ENCODE results near the gene SYNDIG1L. TPM values are rescaled to one million over a fixed set of nuclear protein-coding genes. Genes with fewer than 3 reads are reported as not detected.

Gene SYNDIG1L
- total RNA-seq: not detected

GRCh38 chr14:74426202-74426582, at the start of gene SYNDIG1L:
Gene SYNDIG1L, minus strand, starts transcription at chr14:74426210. Its CDS starts 16,466 bp downstream, at chr14:74409744.
- Mint-ChIP-seq H3K27ac (no peak within 1 kb of the TSS), H3K9me3 (peaks cover under 1% of the 10 kb centered on the region), H3K27me3 (peaks cover 37% of the 10 kb centered on the region), H3K4me1 (ENCODE audit: low read depth) (peaks cover 2% of the 10 kb centered on the region), H3K36me3 (no peaks in the 10 kb centered on the region), H3K4me3 (no peak within 1 kb of the TSS)
- ChIA-PET CTCF (no interaction called here), POLR2A (no interaction called here)
- intact Hi-C loops (cut with micrococcal nuclease): no loop called here
- DNase-seq: no peak

DNA sequence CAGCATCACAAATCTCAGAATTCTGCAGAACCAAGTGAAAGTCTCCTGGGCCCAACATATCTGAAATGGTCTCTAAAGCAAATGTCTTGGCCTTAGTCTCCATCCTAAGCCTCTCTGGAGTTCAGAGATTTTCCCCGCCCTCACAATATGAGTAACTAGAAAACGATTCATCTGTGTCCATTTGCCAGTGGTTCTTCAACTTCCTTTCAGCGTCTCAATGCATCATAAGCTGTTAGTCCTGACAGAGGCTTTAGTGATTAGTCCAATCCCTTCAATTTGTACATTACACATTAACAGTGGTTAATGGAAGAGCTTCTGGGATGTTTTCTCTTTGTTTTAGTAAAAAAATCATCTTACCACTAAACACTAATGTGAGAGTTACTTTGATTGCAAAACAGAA, 49.7 kb upstream of the SYNDIG1L start:
- intact Hi-C loops (cut with micrococcal nuclease): no loop called here
- Mint-ChIP-seq H3K4me3 (no peak overlapping the region), H3K4me1 (ENCODE audit: low read depth) (no peaks in the 10 kb centered on the region), H3K27ac (no peak overlapping the region), H3K36me3 (peaks cover 8% of the 10 kb centered on the region), H3K27me3 (no peaks in the 10 kb centered on the region), H3K9me3 (no peaks in the 10 kb centered on the region)
- DNase-seq: no peak
- POLR2A ChIA-PET: no interaction called here
- CTCF ChIA-PET: interaction anchor here (0.6 kb wide), 1 partner anchor 124 kb away, joined by 3 read pairs; no protein-coding TSS in a partner anchor

- no peaks in the 10 kb centered on the region for H3K9me3 Mint-ChIP-seq
- CTCF ChIA-PET: interaction anchor here (0.7 kb wide), 1 partner anchor 138 kb away, joined by 3 read pairs; the partner anchor contains the start of gene LTBP2
- intact Hi-C loops (cut with micrococcal nuclease): no loop called here
- no peaks in the 10 kb centered on the region for H3K27me3 Mint-ChIP-seq
- peaks cover 8% of the 10 kb centered on the region for H3K36me3 Mint-ChIP-seq
- POLR2A ChIA-PET: no interaction called here
- no peaks in the 10 kb centered on the region for H3K4me1 Mint-ChIP-seq (ENCODE audit: low read depth)
- no peak overlapping the region for H3K4me3 Mint-ChIP-seq
- H3K27ac Mint-ChIP-seq: no peak overlapping the region
- DNase-seq: no peak
Observed at GRCh38 chr14:74474376-74474775, 48.4 kb upstream of the SYNDIG1L start.

DNA sequence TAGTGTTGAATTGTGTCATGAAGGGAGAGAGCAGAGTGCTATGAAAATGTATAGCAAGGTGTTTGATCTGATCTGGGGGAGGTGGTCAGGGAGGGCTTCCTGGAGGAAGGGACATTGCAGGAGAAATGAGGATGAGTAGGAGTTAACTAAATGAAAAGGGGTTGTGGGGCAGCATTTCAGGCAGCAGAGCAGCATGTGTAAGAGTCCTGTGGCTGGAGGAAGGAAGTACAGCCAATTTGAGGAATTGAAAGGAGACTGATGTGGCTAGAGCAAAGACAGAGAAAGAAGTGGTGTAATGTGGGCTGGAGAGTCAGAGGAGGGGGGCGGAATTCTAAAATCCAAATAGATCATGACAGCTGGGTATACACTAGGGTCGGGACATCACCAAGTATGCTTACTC, 46.6 kb upstream of the SYNDIG1L start:
- Mint-ChIP-seq H3K4me3 (no peak overlapping the region), H3K4me1 (ENCODE audit: low read depth) (no peaks in the 10 kb centered on the region), H3K27me3 (no peaks in the 10 kb centered on the region), H3K9me3 (no peaks in the 10 kb centered on the region), H3K27ac (no peak overlapping the region), H3K36me3 (peaks cover 7% of the 10 kb centered on the region)
- ChIA-PET CTCF (no interaction called here), POLR2A (no interaction called here)
- DNase-seq: no peak
- intact Hi-C loops (cut with micrococcal nuclease): no loop called here

DNA sequence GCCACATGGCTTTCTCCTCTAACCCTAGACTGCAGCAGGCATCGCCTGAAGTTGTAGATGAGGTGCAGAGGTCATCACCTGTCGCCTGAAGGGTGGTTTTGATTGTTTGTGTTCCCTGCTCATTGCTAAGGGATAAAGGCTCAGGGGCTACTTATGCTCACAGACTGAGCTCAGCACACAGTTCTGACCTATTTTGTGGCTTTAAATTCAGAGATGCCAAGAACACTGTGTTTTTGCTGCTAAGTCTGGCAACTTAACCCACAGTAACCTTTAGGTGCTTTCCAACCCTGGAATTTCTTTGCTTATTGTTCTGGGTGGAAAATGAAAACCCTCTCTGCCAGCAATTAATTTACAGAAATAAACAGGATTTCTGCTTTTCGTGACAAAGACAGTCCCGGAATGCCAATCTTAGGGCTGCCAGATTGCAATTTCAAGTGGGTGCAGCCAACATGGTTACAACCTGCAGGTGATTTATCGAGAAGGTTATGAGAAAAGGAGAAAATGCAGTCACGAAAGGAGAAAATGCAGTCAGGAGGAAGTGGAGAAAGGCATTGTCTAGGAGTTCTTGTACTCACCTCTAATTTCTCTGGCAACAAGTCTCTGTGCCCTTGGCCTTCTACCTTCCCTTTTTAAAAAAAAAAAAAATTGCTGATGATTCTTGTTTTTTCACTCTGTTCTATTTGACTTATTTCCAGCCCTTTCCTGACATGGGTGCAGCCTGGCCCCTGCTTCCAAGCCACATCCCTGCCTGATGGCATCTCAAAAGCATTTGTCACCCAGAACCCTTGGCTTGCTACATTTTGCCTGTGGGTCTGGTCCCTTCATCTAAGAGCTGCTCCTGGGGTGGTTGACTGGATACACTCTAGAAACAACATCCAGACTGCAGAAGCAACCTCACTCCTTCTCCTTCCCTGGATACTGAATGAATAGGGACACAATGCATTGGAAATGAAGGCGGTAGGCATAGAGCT, 43.8 kb upstream of the SYNDIG1L start:
- intact Hi-C loops (cut with micrococcal nuclease): no loop called here
- ChIA-PET CTCF (no interaction called here), POLR2A (no interaction called here)
- DNase-seq: no peak
- Mint-ChIP-seq H3K4me1 (ENCODE audit: low read depth) (no peaks in the 10 kb centered on the region), H3K9me3 (no peaks in the 10 kb centered on the region), H3K4me3 (no peak overlapping the region), H3K36me3 (peaks cover 7% of the 10 kb centered on the region), H3K27ac (no peak overlapping the region), H3K27me3 (no peaks in the 10 kb centered on the region)

- H3K4me3 Mint-ChIP-seq: no peak overlapping the region
- ChIA-PET CTCF (no interaction called here), POLR2A (no interaction called here)
- H3K27ac Mint-ChIP-seq: no peak overlapping the region
- no peak for DNase-seq
- H3K27me3 Mint-ChIP-seq: no peaks in the 10 kb centered on the region
- intact Hi-C loops (cut with micrococcal nuclease): no loop called here
- H3K36me3 Mint-ChIP-seq: peaks cover 5% of the 10 kb centered on the region
- H3K4me1 Mint-ChIP-seq (ENCODE audit: low read depth): no peaks in the 10 kb centered on the region
- no peaks in the 10 kb centered on the region for H3K9me3 Mint-ChIP-seq
Observed at GRCh38 chr14:74468513-74468912, 42.5 kb upstream of the SYNDIG1L start.

GRCh38 chr14:74465335-74465734, 39.3 kb upstream of the SYNDIG1L start:
- Mint-ChIP-seq H3K27me3 (no peaks in the 10 kb centered on the region), H3K36me3 (no peaks in the 10 kb centered on the region), H3K27ac (no peak overlapping the region), H3K9me3 (no peaks in the 10 kb centered on the region), H3K4me3 (no peak overlapping the region), H3K4me1 (ENCODE audit: low read depth) (no peaks in the 10 kb centered on the region)
- ChIA-PET POLR2A (no interaction called here), CTCF (no interaction called here)
- intact Hi-C loops (cut with micrococcal nuclease): no loop called here
- no peak for DNase-seq

GRCh38 chr14:74464785-74465184, 38.8 kb upstream of the SYNDIG1L start:
- no peak overlapping the region for H3K27ac Mint-ChIP-seq
- no peak overlapping the region for H3K4me3 Mint-ChIP-seq
- H3K27me3 Mint-ChIP-seq: peaks cover 4% of the 10 kb centered on the region
- H3K4me1 Mint-ChIP-seq (ENCODE audit: low read depth): no peaks in the 10 kb centered on the region
- CTCF ChIA-PET: no interaction called here
- POLR2A ChIA-PET: no interaction called here
- DNase-seq: no peak
- intact Hi-C loops (cut with micrococcal nuclease): no loop called here
- H3K36me3 Mint-ChIP-seq: no peaks in the 10 kb centered on the region
- no peaks in the 10 kb centered on the region for H3K9me3 Mint-ChIP-seq

- no peaks in the 10 kb centered on the region for H3K4me1 Mint-ChIP-seq (ENCODE audit: low read depth)
- no peak overlapping the region for H3K27ac Mint-ChIP-seq
- ChIA-PET POLR2A (no interaction called here), CTCF (interaction anchor here (0.7 kb wide), 1 partner anchor 15 kb away, joined by 3 read pairs; no protein-coding TSS in a partner anchor)
- no peaks in the 10 kb centered on the region for H3K9me3 Mint-ChIP-seq
- no peak for DNase-seq
- intact Hi-C loops (cut with micrococcal nuclease): no loop called here
- no peaks in the 10 kb centered on the region for H3K36me3 Mint-ChIP-seq
- peaks cover 6% of the 10 kb centered on the region for H3K27me3 Mint-ChIP-seq
- no peak overlapping the region for H3K4me3 Mint-ChIP-seq
Observed at GRCh38 chr14:74463697-74464096, 37.7 kb upstream of the SYNDIG1L start.

- CTCF ChIA-PET: no interaction called here
- Mint-ChIP-seq H3K4me3 (no peak overlapping the region), H3K27me3 (peaks cover 6% of the 10 kb centered on the region), H3K9me3 (no peaks in the 10 kb centered on the region), H3K27ac (no peak overlapping the region), H3K36me3 (no peaks in the 10 kb centered on the region), H3K4me1 (ENCODE audit: low read depth) (no peaks in the 10 kb centered on the region)
- POLR2A ChIA-PET: no interaction called here
- DNase-seq: no peak
- intact Hi-C loops (cut with micrococcal nuclease): no loop called here
Observed at GRCh38 chr14:74462993-74463392, 37.0 kb upstream of the SYNDIG1L start.

DNA sequence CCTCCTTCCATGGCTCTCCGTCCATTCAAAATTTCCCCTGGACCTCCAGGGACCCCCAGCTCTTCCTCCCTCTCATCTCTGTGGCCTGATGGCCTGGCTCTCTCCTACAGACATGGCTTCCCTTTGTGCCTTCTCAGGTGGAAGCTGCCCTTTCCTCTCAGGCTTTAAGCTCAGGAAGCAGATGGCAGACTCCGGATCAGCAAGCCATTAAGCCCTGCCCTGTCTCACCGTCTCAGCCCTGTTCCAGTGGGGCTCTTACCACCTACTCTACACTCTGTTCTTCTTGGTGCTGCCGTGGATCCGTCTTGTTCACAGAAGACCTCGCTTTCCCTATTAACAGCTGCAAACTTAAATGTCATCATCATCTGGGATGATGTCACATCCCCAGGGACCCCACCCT, 34.0 kb upstream of the SYNDIG1L start:
- no peak for DNase-seq
- Mint-ChIP-seq H3K36me3 (no peaks in the 10 kb centered on the region), H3K27me3 (peaks cover 6% of the 10 kb centered on the region), H3K4me3 (no peak overlapping the region), H3K4me1 (ENCODE audit: low read depth) (no peaks in the 10 kb centered on the region), H3K9me3 (no peaks in the 10 kb centered on the region), H3K27ac (no peak overlapping the region)
- intact Hi-C loops (cut with micrococcal nuclease): no loop called here
- CTCF ChIA-PET: no interaction called here
- POLR2A ChIA-PET: no interaction called here

DNA sequence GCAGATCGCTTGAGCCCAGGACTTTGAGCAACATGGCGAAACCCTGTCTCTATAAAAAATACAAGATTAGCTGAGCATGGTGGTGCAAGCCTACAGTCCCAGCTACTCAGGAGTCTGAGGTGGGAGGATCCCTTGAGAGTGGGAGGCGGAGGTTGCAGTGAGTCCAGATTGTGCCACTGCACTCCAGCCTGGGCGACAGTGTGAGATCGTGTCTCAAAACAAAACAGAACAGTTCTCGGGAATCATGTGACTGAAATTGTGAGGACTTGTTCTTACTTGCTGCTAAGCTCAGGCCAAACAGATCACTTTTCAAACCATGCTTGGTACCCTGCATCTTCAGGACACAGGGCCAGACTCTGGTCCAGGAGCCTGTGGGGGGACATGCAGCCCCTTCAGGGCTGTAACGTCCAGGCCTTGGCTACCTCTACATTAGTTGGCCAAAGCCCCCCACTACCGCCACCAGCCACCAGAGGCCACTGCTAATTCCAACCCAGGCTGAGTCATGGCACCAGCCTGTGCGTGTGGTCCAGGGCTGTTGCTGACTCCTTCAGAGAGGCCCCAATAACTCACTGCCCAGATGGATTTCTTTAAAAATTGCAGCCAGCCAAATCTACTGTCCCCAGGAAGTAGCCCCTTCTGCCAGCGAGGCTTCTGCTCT, 33.4 kb upstream of the SYNDIG1L start:
- DNase-seq: peak; percentile 47
- intact Hi-C loops (cut with micrococcal nuclease): no loop called here

DNA sequence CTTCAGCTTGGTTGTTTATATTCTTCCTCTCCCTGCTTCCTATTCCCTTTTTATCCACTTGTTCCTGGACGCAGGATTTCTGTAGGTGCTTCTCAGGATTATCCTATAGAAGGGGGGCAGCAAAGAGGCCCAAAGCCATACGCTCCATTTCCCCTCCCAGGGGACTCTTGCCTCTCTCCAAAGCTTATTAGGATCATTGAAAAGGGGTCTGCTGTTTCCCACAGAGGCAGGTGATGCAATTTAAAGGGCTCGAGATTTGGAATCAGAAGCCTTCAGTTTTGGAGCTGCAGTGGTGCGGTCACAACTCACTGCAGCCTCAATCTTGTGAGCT, 31.5 kb upstream of the SYNDIG1L start:
- no peak overlapping the region for H3K27ac Mint-ChIP-seq
- H3K9me3 Mint-ChIP-seq: no peaks in the 10 kb centered on the region
- no peaks in the 10 kb centered on the region for H3K4me1 Mint-ChIP-seq (ENCODE audit: low read depth)
- no peaks in the 10 kb centered on the region for H3K36me3 Mint-ChIP-seq
- POLR2A ChIA-PET: no interaction called here
- no peak overlapping the region for H3K4me3 Mint-ChIP-seq
- H3K27me3 Mint-ChIP-seq: peaks cover 6% of the 10 kb centered on the region
- CTCF ChIA-PET: interaction anchor here (0.6 to 1.0 kb wide), 2 partner anchors 48 to 85 kb away, joined by 3 to 5 read pairs; no protein-coding TSS in a partner anchor
- intact Hi-C loops (cut with micrococcal nuclease): no loop called here
- DNase-seq: no peak

More for the DNA sequence above, 33.4 kb upstream of the SYNDIG1L start:
- peaks cover 6% of the 10 kb centered on the region for H3K27me3 Mint-ChIP-seq
- no peak overlapping the region for H3K4me3 Mint-ChIP-seq
- no peaks in the 10 kb centered on the region for H3K36me3 Mint-ChIP-seq
- no peak overlapping the region for H3K27ac Mint-ChIP-seq
- no peaks in the 10 kb centered on the region for H3K9me3 Mint-ChIP-seq
- CTCF ChIA-PET: interaction anchor here (0.6 kb wide), 1 partner anchor 130 kb away, joined by 3 read pairs; no protein-coding TSS in a partner anchor
- H3K4me1 Mint-ChIP-seq (ENCODE audit: low read depth): no peaks in the 10 kb centered on the region
- POLR2A ChIA-PET: no interaction called here

Measured in activated CD4-positive, alpha-beta memory T cell treated with anti-CD3 and anti-CD28 coated beads for 36 hours (primary cell).